HepG2 (cell line): Measurements from ENCODE around the gene UBAC1. TPM values are rescaled to one million over a fixed set of nuclear protein-coding genes. Genes with fewer than 3 reads are reported as not detected.

ENCODE experiments used
- ARID3A ChIP-seq: IDR thresholded peaks from 2 replicates; pipeline ENCODE4 v1.6.1; 2012; ENCODE audit warnings: low read depth, low read length, improper control_type of control experiment
- CREB3 ChIP-seq: sonication (generic); formaldehyde crosslinking; IDR thresholded peaks from 2 replicates; pipeline ENCODE4 v1.5.0; 2020; ENCODE audit warnings: missing genetic modification reagents
- KLF15 ChIP-seq: sonication (generic); formaldehyde crosslinking; IDR thresholded peaks from 2 replicates; pipeline ENCODE4 v1.8.1; 2023; ENCODE audit warnings: borderline replicate concordance, mild to moderate bottlenecking, inconsistent platforms, missing genetic modification reagents, mixed read lengths
- NKX3-1 ChIP-seq: sonication (generic); formaldehyde crosslinking; IDR thresholded peaks from 2 replicates; pipeline ENCODE4 v1.5.0; 2020; ENCODE audit warnings: missing genetic modification reagents
- REXO4 ChIP-seq: sonication (generic); formaldehyde crosslinking; IDR thresholded peaks from 2 replicates; pipeline ENCODE4 v1.8.0; 2022; ENCODE audit warnings: missing genetic modification reagents, mild to moderate bottlenecking, borderline replicate concordance
- SOX13 ChIP-seq, 3 experiments: fragments of 450-650 bp in 1 of 3; sonication (generic) in 1 of 3; formaldehyde crosslinking in 1 of 3; IDR thresholded peaks in 2 of 3; conservative IDR thresholded peaks in 1 of 3; 2 replicates each; pipeline versions ENCODE4 v1.5.0 to v1.6.1; 2016 to 2020; ENCODE audit warnings: antibody characterized with exemption in 1 of 3, mild to moderate bottlenecking in 1 of 3, missing compliant biosample characterization in 1 of 3, missing genetic modification reagents in 1 of 3, moderate library complexity in 1 of 3
- SOX5 ChIP-seq: IDR thresholded peaks from 2 replicates; pipeline ENCODE4 v1.6.1; 2016; ENCODE audit warnings: borderline replicate concordance
- SP5 ChIP-seq: IDR thresholded peaks from 2 replicates; pipeline ENCODE4 v1.6.1; 2016; ENCODE audit warnings: low read depth, borderline replicate concordance
- ZC3H13 ChIP-seq: sonication (generic); formaldehyde crosslinking; IDR thresholded peaks from 2 replicates; pipeline ENCODE4 v1.8.1; 2023; ENCODE audit warnings: mild to moderate bottlenecking, missing genetic modification reagents, moderate library complexity
- ZNF10 ChIP-seq: sonication (generic); formaldehyde crosslinking; IDR thresholded peaks from 2 replicates; pipeline ENCODE4 v1.4.0; 2020; ENCODE audit warnings: mild to moderate bottlenecking, low read depth, missing genetic modification reagents, borderline replicate concordance
- ZNF121 ChIP-seq: sonication (generic); formaldehyde crosslinking; IDR thresholded peaks from 2 replicates; pipeline ENCODE4 v1.5.0; 2020; ENCODE audit warnings: mild to moderate bottlenecking, missing genetic modification reagents
- ZNF777 ChIP-seq: sonication (generic); formaldehyde crosslinking; IDR thresholded peaks from 2 replicates; pipeline ENCODE4 v1.4.0; 2020; ENCODE audit warnings: missing genetic modification reagents
- polyA plus RNA-seq, 8 experiments: library from polyadenylated mRNA; depleted of rRNA in 3 of 8; stranded (reverse) in 7 of 8; unstranded in 1 of 8; fragments of >200 nt; fragmentation: Illumina TruSeq in 4 of 8; extraction: Trizol in 4 of 8; gene quantifications; 2 replicates each; pipeline versions ENCODE4 v1.2.1 to v1.2.3, GENCODE V29; 2011 to 2016; ENCODE audit warnings: low read depth in 4 of 8, missing spikeins in 1 of 8, mixed read lengths in 1 of 8; ENCODE audit not compliant: insufficient read depth in 1 of 8
- total RNA-seq, 5 experiments: library from RNA; depleted of rRNA; stranded (reverse); fragments of >200 nt; fragmentation: Illumina TruSeq; extraction: Trizol; gene quantifications; 2 replicates each; pipeline ENCODE4 v1.2.3, GENCODE V29; 2016; ENCODE audit warnings: low read depth in 1 of 5
- TF ChIP-seq, protein P1 (sequence below): IDR thresholded peaks from 2 replicates; pipeline ENCODE4 v1.6.1; 2016; ENCODE audit warnings: mild to moderate bottlenecking
- TF ChIP-seq, protein P2 (sequence below): sonication (generic); formaldehyde crosslinking; IDR thresholded peaks from 2 replicates; pipeline ENCODE4 v1.4.0; 2020; ENCODE audit warnings: missing genetic modification reagents, mild to moderate bottlenecking, borderline replicate concordance
- TF ChIP-seq, protein P3 (sequence below): sonication (generic); formaldehyde crosslinking; IDR thresholded peaks from 2 replicates; pipeline ENCODE4 v1.5.1; 2020; ENCODE audit warnings: mild to moderate bottlenecking, missing genetic modification reagents, borderline replicate concordance

Gene UBAC1
- total and polyA plus RNA-seq, 2 of the 13 experiments (the other 11 are each of a cell fraction or from before 2014, with no cell fraction given): 32.2 to 34.1 TPM

- TF ChIP-seq ARID3A (no peak), SP5 (CRISPR knock-in tag) (no peak), ZNF777 (CRISPR knock-in tag) (peak; percentile 82), ZC3H13 (CRISPR knock-in tag) (peak; percentile 72; the same call in 1 of the 2 replicates), CREB3 (CRISPR knock-in tag) (0 out of 2 replicates have a peak, but pooled peaks have one; percentile 56), KLF15 (CRISPR knock-in tag) (no peak), SOX5 (CRISPR knock-in tag) (no peak), REXO4 (0 out of 2 replicates have a peak, but pooled peaks have one; percentile 38), NKX3-1 (0 out of 2 replicates have a peak, but pooled peaks have one; percentile 67), SOX13 (IDR thresholded peaks at IDR 0.05) (no peak), SOX13 (CRISPR knock-in tag; conservative IDR thresholded peaks at IDR 0.05 in 1 of 2, IDR thresholded peaks at IDR 0.05 in 1 of 2) (no peak), ZNF121 (CRISPR knock-in tag) (no peak), ZNF10 (CRISPR knock-in tag) (no peak)
- TF ChIP-seq, protein P1, sequence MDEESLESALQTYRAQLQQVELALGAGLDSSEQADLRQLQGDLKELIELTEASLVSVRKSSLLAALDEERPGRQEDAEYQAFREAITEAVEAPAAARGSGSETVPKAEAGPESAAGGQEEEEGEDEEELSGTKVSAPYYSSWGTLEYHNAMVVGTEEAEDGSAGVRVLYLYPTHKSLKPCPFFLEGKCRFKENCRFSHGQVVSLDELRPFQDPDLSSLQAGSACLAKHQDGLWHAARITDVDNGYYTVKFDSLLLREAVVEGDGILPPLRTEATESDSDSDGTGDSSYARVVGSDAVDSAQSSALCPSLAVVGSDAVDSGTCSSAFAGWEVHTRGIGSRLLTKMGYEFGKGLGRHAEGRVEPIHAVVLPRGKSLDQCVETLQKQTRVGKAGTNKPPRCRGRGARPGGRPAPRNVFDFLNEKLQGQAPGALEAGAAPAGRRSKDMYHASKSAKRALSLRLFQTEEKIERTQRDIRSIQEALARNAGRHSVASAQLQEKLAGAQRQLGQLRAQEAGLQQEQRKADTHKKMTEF (CRISPR knock-in tag): peak; percentile 60; the same call in 1 of the 2 replicates
- TF ChIP-seq, protein P2, sequence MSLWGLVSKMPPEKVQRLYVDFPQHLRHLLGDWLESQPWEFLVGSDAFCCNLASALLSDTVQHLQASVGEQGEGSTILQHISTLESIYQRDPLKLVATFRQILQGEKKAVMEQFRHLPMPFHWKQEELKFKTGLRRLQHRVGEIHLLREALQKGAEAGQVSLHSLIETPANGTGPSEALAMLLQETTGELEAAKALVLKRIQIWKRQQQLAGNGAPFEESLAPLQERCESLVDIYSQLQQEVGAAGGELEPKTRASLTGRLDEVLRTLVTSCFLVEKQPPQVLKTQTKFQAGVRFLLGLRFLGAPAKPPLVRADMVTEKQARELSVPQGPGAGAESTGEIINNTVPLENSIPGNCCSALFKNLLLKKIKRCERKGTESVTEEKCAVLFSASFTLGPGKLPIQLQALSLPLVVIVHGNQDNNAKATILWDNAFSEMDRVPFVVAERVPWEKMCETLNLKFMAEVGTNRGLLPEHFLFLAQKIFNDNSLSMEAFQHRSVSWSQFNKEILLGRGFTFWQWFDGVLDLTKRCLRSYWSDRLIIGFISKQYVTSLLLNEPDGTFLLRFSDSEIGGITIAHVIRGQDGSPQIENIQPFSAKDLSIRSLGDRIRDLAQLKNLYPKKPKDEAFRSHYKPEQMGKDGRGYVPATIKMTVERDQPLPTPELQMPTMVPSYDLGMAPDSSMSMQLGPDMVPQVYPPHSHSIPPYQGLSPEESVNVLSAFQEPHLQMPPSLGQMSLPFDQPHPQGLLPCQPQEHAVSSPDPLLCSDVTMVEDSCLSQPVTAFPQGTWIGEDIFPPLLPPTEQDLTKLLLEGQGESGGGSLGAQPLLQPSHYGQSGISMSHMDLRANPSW (CRISPR knock-in tag): no peak
- TF ChIP-seq, protein P3, sequence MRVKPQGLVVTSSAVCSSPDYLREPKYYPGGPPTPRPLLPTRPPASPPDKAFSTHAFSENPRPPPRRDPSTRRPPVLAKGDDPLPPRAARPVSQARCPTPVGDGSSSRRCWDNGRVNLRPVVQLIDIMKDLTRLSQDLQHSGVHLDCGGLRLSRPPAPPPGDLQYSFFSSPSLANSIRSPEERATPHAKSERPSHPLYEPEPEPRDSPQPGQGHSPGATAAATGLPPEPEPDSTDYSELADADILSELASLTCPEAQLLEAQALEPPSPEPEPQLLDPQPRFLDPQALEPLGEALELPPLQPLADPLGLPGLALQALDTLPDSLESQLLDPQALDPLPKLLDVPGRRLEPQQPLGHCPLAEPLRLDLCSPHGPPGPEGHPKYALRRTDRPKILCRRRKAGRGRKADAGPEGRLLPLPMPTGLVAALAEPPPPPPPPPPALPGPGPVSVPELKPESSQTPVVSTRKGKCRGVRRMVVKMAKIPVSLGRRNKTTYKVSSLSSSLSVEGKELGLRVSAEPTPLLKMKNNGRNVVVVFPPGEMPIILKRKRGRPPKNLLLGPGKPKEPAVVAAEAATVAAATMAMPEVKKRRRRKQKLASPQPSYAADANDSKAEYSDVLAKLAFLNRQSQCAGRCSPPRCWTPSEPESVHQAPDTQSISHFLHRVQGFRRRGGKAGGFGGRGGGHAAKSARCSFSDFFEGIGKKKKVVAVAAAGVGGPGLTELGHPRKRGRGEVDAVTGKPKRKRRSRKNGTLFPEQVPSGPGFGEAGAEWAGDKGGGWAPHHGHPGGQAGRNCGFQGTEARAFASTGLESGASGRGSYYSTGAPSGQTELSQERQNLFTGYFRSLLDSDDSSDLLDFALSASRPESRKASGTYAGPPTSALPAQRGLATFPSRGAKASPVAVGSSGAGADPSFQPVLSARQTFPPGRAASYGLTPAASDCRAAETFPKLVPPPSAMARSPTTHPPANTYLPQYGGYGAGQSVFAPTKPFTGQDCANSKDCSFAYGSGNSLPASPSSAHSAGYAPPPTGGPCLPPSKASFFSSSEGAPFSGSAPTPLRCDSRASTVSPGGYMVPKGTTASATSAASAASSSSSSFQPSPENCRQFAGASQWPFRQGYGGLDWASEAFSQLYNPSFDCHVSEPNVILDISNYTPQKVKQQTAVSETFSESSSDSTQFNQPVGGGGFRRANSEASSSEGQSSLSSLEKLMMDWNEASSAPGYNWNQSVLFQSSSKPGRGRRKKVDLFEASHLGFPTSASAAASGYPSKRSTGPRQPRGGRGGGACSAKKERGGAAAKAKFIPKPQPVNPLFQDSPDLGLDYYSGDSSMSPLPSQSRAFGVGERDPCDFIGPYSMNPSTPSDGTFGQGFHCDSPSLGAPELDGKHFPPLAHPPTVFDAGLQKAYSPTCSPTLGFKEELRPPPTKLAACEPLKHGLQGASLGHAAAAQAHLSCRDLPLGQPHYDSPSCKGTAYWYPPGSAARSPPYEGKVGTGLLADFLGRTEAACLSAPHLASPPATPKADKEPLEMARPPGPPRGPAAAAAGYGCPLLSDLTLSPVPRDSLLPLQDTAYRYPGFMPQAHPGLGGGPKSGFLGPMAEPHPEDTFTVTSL: no peak
These were observed 53.0 kb downstream of the UBAC1 start (continued) for GRCh38 chr9:135908093-135908753.
